ENCODE results near the gene DMRTA2. TPM values are rescaled to one million over a fixed set of nuclear protein-coding genes. Genes with fewer than 3 reads are reported as not detected.

DMRTA2 gene
- total RNA-seq, 2 experiments from 2014 or later: not detected

- POLR2A ChIA-PET: interaction anchor here (0.7 to 0.9 kb wide), 2 partner anchors 35 to 984 kb away, joined by 4 read pairs; no protein-coding TSS in a partner anchor
- H3K4me1 ChIP-seq (ENCODE audit: insufficient read depth, low read length, poor library complexity, severe bottlenecking): no peaks in the 10 kb centered on the region
- no peaks in the 10 kb centered on the region for H3K9me3 ChIP-seq (ENCODE audit: low read length)
- CTCF ChIA-PET (ENCODE audit: unreplicated experiment): no interaction called here
- H3K9me2 ChIP-seq (ENCODE audit: insufficient read depth, low read length): no peaks in the 10 kb centered on the region
- no peak overlapping the region for H3K4me3 ChIP-seq (ENCODE audit: low read depth, low read length, poor library complexity, severe bottlenecking)
- no peaks in the 10 kb centered on the region for H3K79me2 ChIP-seq (ENCODE audit: insufficient read depth, low read depth, low read length)
- BruUV-seq (replicated peaks): no TSS peak
- H3K36me3 ChIP-seq (ENCODE audit: insufficient read depth, low read length): no peaks in the 10 kb centered on the region
- TF ChIP-seq, protein P1, sequence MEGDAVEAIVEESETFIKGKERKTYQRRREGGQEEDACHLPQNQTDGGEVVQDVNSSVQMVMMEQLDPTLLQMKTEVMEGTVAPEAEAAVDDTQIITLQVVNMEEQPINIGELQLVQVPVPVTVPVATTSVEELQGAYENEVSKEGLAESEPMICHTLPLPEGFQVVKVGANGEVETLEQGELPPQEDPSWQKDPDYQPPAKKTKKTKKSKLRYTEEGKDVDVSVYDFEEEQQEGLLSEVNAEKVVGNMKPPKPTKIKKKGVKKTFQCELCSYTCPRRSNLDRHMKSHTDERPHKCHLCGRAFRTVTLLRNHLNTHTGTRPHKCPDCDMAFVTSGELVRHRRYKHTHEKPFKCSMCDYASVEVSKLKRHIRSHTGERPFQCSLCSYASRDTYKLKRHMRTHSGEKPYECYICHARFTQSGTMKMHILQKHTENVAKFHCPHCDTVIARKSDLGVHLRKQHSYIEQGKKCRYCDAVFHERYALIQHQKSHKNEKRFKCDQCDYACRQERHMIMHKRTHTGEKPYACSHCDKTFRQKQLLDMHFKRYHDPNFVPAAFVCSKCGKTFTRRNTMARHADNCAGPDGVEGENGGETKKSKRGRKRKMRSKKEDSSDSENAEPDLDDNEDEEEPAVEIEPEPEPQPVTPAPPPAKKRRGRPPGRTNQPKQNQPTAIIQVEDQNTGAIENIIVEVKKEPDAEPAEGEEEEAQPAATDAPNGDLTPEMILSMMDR (conservative IDR thresholded peaks at IDR 0.05; ENCODE audit: low read length): no peak
- TF ChIP-seq EZH2phosphoT487 (IDR thresholded peaks at IDR 0.05; ENCODE audit: borderline replicate concordance, low read depth, low read length): no peak
- intact Hi-C loops (cut with micrococcal nuclease; ENCODE audit: unreplicated experiment): no loop called here
- no peak overlapping the region for H3K27ac ChIP-seq (ENCODE audit: low read depth, low read length, poor library complexity, severe bottlenecking)
- no peak overlapping the region for H2AFZ ChIP-seq (ENCODE audit: low read length)
- H3K4me2 ChIP-seq (ENCODE audit: low read length): no peak overlapping the region
- DNase-seq (ENCODE audit: low spot score): no peak
- H4K20me1 ChIP-seq (ENCODE audit: insufficient read depth, low read length): no peaks in the 10 kb centered on the region
Observed at GRCh38 chr1:50424045-50424883, 1.0 kb upstream of the DMRTA2 start.

- Histone ChIP-seq H3K4me3 (ENCODE audit: low read depth, low read length, poor library complexity, severe bottlenecking) (no peak overlapping the region), H3K4me1 (ENCODE audit: insufficient read depth, low read length, poor library complexity, severe bottlenecking) (no peaks in the 10 kb centered on the region), H3K9me2 (ENCODE audit: insufficient read depth, low read length) (no peaks in the 10 kb centered on the region), H3K79me2 (ENCODE audit: insufficient read depth, low read depth, low read length) (no peaks in the 10 kb centered on the region), H3K9me3 (ENCODE audit: low read length) (no peaks in the 10 kb centered on the region), H2AFZ (ENCODE audit: low read length) (no peak overlapping the region), H3K27ac (ENCODE audit: low read depth, low read length, poor library complexity, severe bottlenecking) (no peak overlapping the region), H3K36me3 (ENCODE audit: insufficient read depth, low read length) (no peaks in the 10 kb centered on the region), H4K20me1 (ENCODE audit: insufficient read depth, low read length) (no peaks in the 10 kb centered on the region), H3K4me2 (ENCODE audit: low read length) (no peak overlapping the region)
- intact Hi-C loops (cut with micrococcal nuclease; ENCODE audit: unreplicated experiment): no loop called here
- TF ChIP-seq EZH2phosphoT487 (IDR thresholded peaks at IDR 0.05; ENCODE audit: borderline replicate concordance, low read depth, low read length): no peak
- TF ChIP-seq, protein P1 (conservative IDR thresholded peaks at IDR 0.05; ENCODE audit: low read length): no peak
- ChIA-PET CTCF (ENCODE audit: unreplicated experiment) (interaction anchor here (0.6 kb wide), 1 partner anchor 8 kb away, joined by 7 read pairs; no protein-coding TSS in a partner anchor), POLR2A (interaction anchor here (0.7 to 0.9 kb wide), 2 partner anchors 35 to 985 kb away, joined by 4 read pairs; no protein-coding TSS in a partner anchor)
- DNase-seq (ENCODE audit: low spot score): no peak
- no TSS peak for BruUV-seq (replicated peaks)
Observed at GRCh38 chr1:50423670-50424000, 392 bp upstream of the DMRTA2 start.

- BruUV-seq (replicated peaks): no TSS peak
- intact Hi-C loops (cut with micrococcal nuclease; ENCODE audit: unreplicated experiment): no loop called here
- H3K9me2 ChIP-seq (ENCODE audit: insufficient read depth, low read length): no peaks in the 10 kb centered on the region
- POLR2A ChIA-PET: interaction anchor here (0.6 kb wide), 1 partner anchor 174 kb away, joined by 3 read pairs; no protein-coding TSS in a partner anchor
- H3K79me2 ChIP-seq (ENCODE audit: insufficient read depth, low read depth, low read length): no peaks in the 10 kb centered on the region
- CTCF ChIA-PET (ENCODE audit: unreplicated experiment): no interaction called here
- TF ChIP-seq EZH2phosphoT487 (IDR thresholded peaks at IDR 0.05; ENCODE audit: borderline replicate concordance, low read depth, low read length): no peak
- TF ChIP-seq, protein P1 (conservative IDR thresholded peaks at IDR 0.05; ENCODE audit: low read length): no peak
- no peak for DNase-seq (ENCODE audit: low spot score)
- no peaks in the 10 kb centered on the region for H3K36me3 ChIP-seq (ENCODE audit: insufficient read depth, low read length)
- H3K4me3 ChIP-seq (ENCODE audit: low read depth, low read length, poor library complexity, severe bottlenecking): no peak overlapping the region
- no peaks in the 10 kb centered on the region for H4K20me1 ChIP-seq (ENCODE audit: insufficient read depth, low read length)
- no peaks in the 10 kb centered on the region for H3K4me1 ChIP-seq (ENCODE audit: insufficient read depth, low read length, poor library complexity, severe bottlenecking)
- no peak overlapping the region for H3K27ac ChIP-seq (ENCODE audit: low read depth, low read length, poor library complexity, severe bottlenecking)
- H3K9me3 ChIP-seq (ENCODE audit: low read length): no peaks in the 10 kb centered on the region
- H3K4me2 ChIP-seq (ENCODE audit: low read length): no peak overlapping the region
- H2AFZ ChIP-seq (ENCODE audit: low read length): no peak overlapping the region
Observed at GRCh38 chr1:50422675-50422945, 633 bp downstream of the DMRTA2 start.

All from OCI-LY7 (cell line).